ENCODE data around the gene COL17A1. TPM values are rescaled to one million over a fixed set of nuclear protein-coding genes. Genes with fewer than 3 reads are reported as not detected.

COL17A1 gene
- total and polyA plus RNA-seq, 9 of the 15 experiments (the other 6 are each of a cell fraction or from before 2014, with no cell fraction given), result not detected

DNA sequence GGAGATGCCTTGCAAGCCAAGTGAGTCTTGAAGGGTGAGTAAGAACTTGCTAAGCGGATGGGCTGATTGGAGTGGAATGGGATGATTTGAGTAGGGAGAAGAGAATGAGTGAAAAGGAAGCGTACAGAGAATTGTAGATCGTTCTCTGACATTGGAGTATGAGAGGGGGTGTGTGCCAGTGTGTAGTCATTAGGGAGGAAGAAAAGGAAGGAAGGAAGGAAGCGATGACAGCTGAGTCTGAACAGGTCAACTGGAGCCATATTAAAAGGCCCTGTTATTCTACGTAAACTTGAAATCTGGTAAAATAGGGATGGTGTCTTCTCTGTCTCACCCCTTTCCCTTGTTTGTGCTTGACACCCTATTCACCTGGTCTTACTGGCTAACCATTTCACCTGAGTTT is 63.7 kb downstream of the COL17A1 start:
- H3K9me1 ChIP-seq (ENCODE audit: control insufficient read depth, insufficient read depth, low read length), result no peaks in the 10 kb centered on the region
- WGBS (ENCODE audit: insufficient coverage, low coverage, missing lambda C conversion rate), result 90% methylated on average over 5 of the region's 5 CpGs
- TF ChIP-seq CBX1 (IDR thresholded peaks at IDR 0.05; ENCODE audit: low read depth), result no peak
- TF ChIP-seq, protein P1, sequence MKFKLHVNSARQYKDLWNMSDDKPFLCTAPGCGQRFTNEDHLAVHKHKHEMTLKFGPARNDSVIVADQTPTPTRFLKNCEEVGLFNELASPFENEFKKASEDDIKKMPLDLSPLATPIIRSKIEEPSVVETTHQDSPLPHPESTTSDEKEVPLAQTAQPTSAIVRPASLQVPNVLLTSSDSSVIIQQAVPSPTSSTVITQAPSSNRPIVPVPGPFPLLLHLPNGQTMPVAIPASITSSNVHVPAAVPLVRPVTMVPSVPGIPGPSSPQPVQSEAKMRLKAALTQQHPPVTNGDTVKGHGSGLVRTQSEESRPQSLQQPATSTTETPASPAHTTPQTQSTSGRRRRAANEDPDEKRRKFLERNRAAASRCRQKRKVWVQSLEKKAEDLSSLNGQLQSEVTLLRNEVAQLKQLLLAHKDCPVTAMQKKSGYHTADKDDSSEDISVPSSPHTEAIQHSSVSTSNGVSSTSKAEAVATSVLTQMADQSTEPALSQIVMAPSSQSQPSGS (CRISPR knock-in tag; IDR thresholded peaks at IDR 0.05), result no peak
- TF ChIP-seq, protein P2, sequence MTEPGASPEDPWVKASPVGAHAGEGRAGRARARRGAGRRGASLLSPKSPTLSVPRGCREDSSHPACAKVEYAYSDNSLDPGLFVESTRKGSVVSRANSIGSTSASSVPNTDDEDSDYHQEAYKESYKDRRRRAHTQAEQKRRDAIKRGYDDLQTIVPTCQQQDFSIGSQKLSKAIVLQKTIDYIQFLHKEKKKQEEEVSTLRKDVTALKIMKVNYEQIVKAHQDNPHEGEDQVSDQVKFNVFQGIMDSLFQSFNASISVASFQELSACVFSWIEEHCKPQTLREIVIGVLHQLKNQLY (CRISPR knock-in tag; conservative IDR thresholded peaks at IDR 0.05), result no peak
- no peak for TF ChIP-seq HDAC3 (IDR thresholded peaks at IDR 0.05; ENCODE audit: borderline replicate concordance, partially characterized antibody)
- no peak for TF ChIP-seq TEAD4 (IDR thresholded peaks at IDR 0.05; ENCODE audit: low read length)
- TF ChIP-seq TEAD4 (CRISPR knock-in tag; IDR thresholded peaks at IDR 0.05; ENCODE audit: borderline replicate concordance), result no peak
- no peak for TF ChIP-seq ETV5 (CRISPR knock-in tag; IDR thresholded peaks at IDR 0.05; ENCODE audit: low read depth)
- no peak for TF ChIP-seq ZNF217 (CRISPR knock-in tag; IDR thresholded peaks at IDR 0.05)
- TF ChIP-seq SMAD4 (CRISPR knock-in tag; conservative IDR thresholded peaks at IDR 0.05), result no peak
- TF ChIP-seq, protein P3, sequence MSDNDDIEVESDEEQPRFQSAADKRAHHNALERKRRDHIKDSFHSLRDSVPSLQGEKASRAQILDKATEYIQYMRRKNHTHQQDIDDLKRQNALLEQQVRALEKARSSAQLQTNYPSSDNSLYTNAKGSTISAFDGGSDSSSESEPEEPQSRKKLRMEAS (CRISPR knock-in tag; IDR thresholded peaks at IDR 0.05), result no peak
- TF ChIP-seq NR2F6 (CRISPR knock-in tag; IDR thresholded peaks at IDR 0.05), result no peak
- TF ChIP-seq RAD51 (IDR thresholded peaks at IDR 0.05; ENCODE audit: borderline replicate concordance, low read depth), result no peak
- H3K9ac ChIP-seq (ENCODE audit: insufficient read depth in 1 of 2, low read depth in 2 of 2, low read length in 2 of 2), result no peak overlapping the region
- no peaks in the 10 kb centered on the region for H3K27me3 ChIP-seq (ENCODE audit: control insufficient read depth in 2 of 2, insufficient read depth in 2 of 2, low read length in 2 of 2)
- intact Hi-C loops (cut with micrococcal nuclease), result no loop called here
- no peaks in the 10 kb centered on the region for H3K9me3 ChIP-seq (replicated peaks; ENCODE audit: control insufficient read depth, insufficient read depth, low read depth, low read length)
- ChIA-PET CTCF (ENCODE audit: low intra/inter-chr PET ratio) (no interaction called here), POLR2A (interaction anchor here (1.2 kb wide), 1 partner anchor 58 kb away, joined by 4 read pairs; no protein-coding TSS in a partner anchor)
- H3K79me2 ChIP-seq (ENCODE audit: control insufficient read depth, insufficient read depth, low read length), result no peaks in the 10 kb centered on the region
- no peak overlapping the region for H3K27ac ChIP-seq (ENCODE audit: extremely low read depth, low read depth, low read length)
- H4K20me1 ChIP-seq (replicated peaks; ENCODE audit: control insufficient read depth, insufficient read depth, low read length), result no peaks in the 10 kb centered on the region; the same call in 1 of the 2 replicates
- DNase-seq (ENCODE audit: extremely low read depth in 1 of 4, low spot score in 3 of 4) (no peak), FAIRE-seq (no peak), ATAC-seq (no peak)
- in situ Hi-C loops (cut with MboI), result no loop called here
- H3K4me2 ChIP-seq (ENCODE audit: insufficient read depth, low read length), result no peak overlapping the region
- H3K36me3 ChIP-seq (ENCODE audit: control insufficient read depth, insufficient read depth, low read length), result peaks cover 82% of the 10 kb centered on the region; the same call in 2 of the 3 replicates
- H3K4me1 ChIP-seq (replicated peaks in 1 of 2; ENCODE audit: control insufficient read depth in 2 of 2, insufficient read depth in 2 of 2, low read length in 2 of 2), result no peaks in the 10 kb centered on the region
- no peak overlapping the region for H3K4me3 ChIP-seq
- BruUV-seq (replicated peaks), result no TSS peak
- no peak overlapping the region for H2AFZ ChIP-seq (ENCODE audit: low read depth, low read length)
